A172 (cell line): Measurements from ENCODE around the gene CAVIN4. TPM values are rescaled to one million over a fixed set of nuclear protein-coding genes. Genes with fewer than 3 reads are reported as not detected.
A peak's percentile ranks its signal among the peaks of the same experiment; 100 is the strongest.

Experiments used
- DNase-seq: peaks from one replicate; pipeline ENCODE4 v3.0.0-alpha.2; 2015; ENCODE audit warnings: low spot score
- total RNA-seq: library from RNA; depleted of rRNA; stranded (reverse); fragments of >200 nt; shearing (Covaris generic); gene quantifications from 2 replicates; pipeline ENCODE4 v1.2.3, GENCODE V29; 2014; rRNA removed

Gene CAVIN4
- total RNA-seq, result 1.1 and 2.4 TPM in 2 replicates

DNA sequence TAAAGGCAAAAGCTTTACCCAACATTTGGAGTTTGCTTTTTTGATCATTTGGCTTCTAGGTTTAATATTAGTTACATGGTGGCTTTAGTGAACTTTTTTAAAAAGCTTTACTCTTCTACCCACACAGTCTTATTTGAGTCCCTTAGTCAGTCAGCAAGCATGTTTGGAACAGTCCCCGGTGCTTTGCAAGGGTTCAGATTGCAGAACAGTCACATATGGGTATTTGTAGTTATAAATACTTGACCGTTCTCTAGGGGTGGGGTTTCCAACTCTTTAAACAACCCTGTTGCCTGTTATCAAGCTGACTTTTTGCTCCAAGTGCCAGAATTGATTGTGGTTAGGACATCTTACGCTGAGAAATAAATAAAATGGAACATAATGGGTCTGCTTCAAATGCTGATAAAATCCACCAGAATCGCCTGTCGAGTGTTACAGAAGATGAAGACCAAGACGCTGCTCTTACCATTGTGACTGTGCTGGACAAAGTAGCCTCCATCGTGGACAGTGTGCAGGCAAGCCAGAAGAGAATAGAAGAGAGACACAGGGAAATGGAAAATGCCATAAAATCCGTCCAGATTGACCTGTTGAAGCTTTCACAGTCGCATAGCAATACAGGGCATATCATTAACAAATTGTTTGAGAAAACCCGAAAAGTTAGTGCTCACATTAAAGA is at the start of gene CAVIN4:
Gene CAVIN4 (plus strand): TSS at position 304 of the 673 bp plus-strand sequence. CDS start 65 bp downstream, at position 369.
- DNase-seq, result no peak

DNA sequence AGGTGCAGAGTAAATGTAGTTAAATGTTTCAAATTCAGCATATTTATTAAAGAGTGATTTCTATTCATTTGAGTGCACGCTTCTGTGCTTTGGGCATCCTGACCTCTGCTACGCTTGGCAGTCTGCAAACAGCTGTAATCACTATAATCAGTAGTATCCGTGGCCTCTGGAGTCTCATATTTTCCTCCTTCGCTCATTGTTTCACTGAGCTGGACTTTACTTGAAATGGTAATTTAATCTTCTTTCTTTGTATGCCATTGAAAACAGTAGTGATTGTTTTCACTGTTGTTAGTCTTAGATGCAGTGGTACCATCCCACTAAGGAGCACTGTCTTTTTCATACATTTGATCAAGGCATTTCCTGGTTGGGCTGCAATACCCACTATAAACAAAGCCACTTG is 43.5 kb upstream of the CAVIN4 start:
- DNase-seq, result no peak

- no peak for DNase-seq
These were observed 37.6 kb upstream of the CAVIN4 start for GRCh38 chr9:100540327-100540726.

GRCh38 chr9:100549048-100549447 is 28.8 kb upstream of the CAVIN4 start:
- no peak for DNase-seq

- no peak for DNase-seq
These were observed 22.9 kb upstream of the CAVIN4 start for GRCh38 chr9:100554935-100555401.

DNA sequence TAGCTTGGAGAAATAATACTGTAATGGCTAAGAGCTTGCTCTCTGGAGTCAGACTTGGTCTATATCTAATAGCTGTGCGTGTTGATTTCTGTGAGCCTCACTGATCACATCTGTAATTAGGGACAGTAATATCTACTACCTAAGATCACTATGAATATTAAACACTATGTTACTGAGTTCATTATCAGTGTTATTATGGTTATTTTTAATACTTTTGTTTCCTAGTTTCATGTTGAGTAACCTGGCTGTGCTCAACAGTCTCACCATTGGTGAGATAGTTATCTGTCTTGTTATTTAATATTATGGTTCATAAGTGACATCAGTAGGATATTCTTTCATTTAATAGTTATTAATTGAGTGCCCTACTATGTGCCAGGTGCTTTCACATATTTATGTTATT is 22.4 kb upstream of the CAVIN4 start:
- DNase-seq, result no peak

- DNase-seq, result no peak
These were observed 20.8 kb upstream of the CAVIN4 start for GRCh38 chr9:100557053-100557452.

GRCh38 chr9:100561256-100561655 is 16.6 kb upstream of the CAVIN4 start:
- DNase-seq, result no peak

GRCh38 chr9:100567856-100568255 is 10.0 kb upstream of the CAVIN4 start:
- DNase-seq, result no peak

GRCh38 chr9:100573655-100574260 is 4.1 kb upstream of the CAVIN4 start:
- DNase-seq, result no peak

DNA sequence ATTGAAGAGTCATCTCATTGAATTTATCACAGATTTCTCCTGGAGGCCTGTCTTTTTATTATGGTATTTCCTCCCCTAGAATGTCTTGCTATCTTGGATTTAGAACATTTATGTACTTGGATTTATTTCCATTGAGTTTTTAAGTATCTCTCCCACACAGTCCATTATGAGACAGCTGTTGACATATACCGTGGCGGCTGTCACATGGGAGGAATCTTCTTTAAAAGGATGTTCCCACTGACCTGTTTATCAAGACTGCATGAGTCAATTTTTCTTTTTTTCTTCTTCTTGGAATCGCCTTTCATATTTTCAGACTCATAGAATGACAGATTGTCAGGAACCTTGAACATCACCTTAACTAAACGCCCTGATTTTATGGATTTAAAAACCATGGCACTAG is 2.9 kb upstream of the CAVIN4 start:
- DNase-seq, result no peak

DNA sequence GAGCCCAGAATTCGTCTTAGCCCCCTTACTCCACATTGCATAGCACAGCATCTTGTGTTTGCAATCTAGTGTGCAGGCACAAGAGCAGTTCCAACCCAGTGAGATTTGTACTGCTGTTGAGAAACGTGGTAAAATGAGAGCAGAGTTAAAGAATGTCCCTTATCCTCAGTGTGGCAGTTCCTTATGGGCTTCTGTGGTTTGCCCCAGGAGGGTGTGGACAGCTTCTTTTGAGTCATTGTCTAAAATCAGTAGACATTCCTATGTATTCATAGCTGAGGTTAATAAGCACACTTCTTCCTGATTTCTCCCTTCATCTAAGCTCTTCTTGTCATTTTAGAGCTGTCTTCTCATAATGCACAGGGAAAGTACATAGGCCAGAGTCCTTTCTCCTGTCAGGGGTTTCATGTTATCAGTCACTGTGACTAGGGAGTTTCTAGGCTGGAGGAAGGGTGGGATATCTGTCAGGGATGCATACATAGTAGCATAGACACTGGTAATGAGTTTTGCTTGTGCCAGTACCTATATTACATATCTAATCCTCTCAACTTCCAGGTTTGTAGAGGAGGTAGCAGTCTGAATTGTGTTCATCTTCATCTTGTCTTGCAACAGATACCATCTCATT is 2.0 kb upstream of the CAVIN4 start:
- DNase-seq, result peak; percentile 90

DNA sequence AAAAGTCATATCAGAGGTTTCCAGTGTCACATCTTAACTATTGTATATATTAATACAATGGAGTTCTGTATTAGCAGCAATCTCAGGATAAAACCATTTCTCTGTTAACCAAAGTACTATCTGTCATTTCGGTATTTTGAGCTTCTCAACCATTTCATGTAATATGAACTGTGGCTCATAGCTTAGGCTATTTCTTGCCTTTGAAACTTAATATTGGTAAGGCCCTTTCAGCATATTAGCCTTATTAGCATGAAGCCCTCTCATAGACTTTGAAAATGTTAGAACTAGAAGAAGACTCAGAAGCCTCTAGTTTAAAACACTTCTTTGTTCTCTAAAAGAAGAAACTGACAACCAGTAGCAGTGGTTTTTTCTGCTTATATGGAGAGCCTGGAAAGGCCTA is 731 bp downstream of the CAVIN4 start:
- no peak for DNase-seq

GRCh38 chr9:100579665-100580064 is 1.8 kb downstream of the CAVIN4 start:
- no peak for DNase-seq

DNA sequence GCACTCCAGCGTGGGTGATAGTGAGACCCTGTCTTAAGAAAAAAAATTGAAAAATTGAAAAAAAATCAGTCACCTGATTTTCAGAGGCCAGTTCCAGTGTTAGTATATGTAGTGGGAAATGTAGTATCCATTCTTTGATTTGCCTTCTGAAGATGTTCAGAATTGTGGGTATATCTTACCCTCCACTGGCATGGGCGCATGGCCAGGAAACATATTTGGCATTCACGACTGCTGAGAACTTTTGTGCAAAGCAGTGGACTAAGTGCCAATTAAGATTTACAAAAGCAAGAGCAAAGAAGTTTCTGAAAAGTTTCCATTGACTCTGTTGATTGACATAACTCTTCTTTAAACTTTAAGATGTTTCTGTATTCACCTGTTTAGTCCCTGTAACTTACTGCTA is 2.4 kb downstream of the CAVIN4 start:
- no peak for DNase-seq

- DNase-seq, result no peak
These were observed 3.2 kb downstream of the CAVIN4 start for GRCh38 chr9:100581081-100581480.

- no peak for DNase-seq
These were observed 3.8 kb downstream of the CAVIN4 start for GRCh38 chr9:100581661-100582060.

GRCh38 chr9:100583014-100583802 is 5.3 kb downstream of the CAVIN4 start:
- DNase-seq, result no peak

- no peak for DNase-seq
These were observed 7.1 kb downstream of the CAVIN4 start for GRCh38 chr9:100584951-100585350.

GRCh38 chr9:100586093-100586492 is 8.2 kb downstream of the CAVIN4 start:
- DNase-seq, result no peak

- peak; percentile 95 for DNase-seq
These were observed 9.5 kb downstream of the CAVIN4 start for GRCh38 chr9:100587375-100587774.

GRCh38 chr9:100589582-100589981 is 11.7 kb downstream of the CAVIN4 start:
- peak; percentile 54 for DNase-seq
